ENCODE results near the gene CBX2. TPM values are rescaled to one million over a fixed set of nuclear protein-coding genes. Genes with fewer than 3 reads are reported as not detected.

Gene CBX2
- total RNA-seq, 2 donors from 2014 or later, result 2.8 to 3.3 TPM

DNA sequence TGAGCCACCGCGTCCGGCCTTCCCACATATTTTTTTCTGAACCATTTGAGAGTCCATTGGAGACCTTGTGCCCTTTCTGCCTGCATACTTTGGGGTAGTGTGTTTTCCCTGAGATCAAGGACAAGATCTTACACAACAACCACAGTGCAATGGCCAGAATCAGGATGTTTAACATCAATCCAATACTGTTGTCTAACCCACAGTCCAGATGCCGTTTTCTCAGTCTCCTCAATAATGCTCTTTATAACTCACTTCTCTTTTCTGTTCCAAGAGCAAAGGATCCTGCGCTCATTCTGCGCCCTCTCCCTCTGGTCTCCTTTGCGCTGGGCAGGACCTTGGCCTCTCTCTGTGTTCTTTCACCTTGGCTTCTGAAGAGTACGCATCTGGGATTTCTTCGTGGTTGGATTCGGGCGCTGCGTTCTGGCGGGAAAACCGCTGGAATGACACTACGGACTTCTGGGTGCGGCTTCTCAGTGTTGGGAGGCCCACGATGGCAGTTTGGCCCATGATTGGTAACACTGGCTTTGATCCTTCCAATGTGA lies 44.7 kb downstream of the CBX2 start:
- DNase-seq (ENCODE audit: low spot score in 2 of 2), result no peak
- ATAC-seq, result no peak
- no peaks in the 10 kb centered on the region for H3K36me3 Mint-ChIP-seq
- no peak overlapping the region for H3K27ac Mint-ChIP-seq
- H3K9me3 Mint-ChIP-seq, result no peaks in the 10 kb centered on the region

- DNase-seq (ENCODE audit: low spot score in 2 of 2), result no peak
- Mint-ChIP-seq H3K36me3 (no peaks in the 10 kb centered on the region), H3K27ac (no peak overlapping the region), H3K9me3 (no peaks in the 10 kb centered on the region)
- ATAC-seq, result no peak
Observed at GRCh38 chr17:79824234-79824633, 46.3 kb downstream of the CBX2 start.

- H3K27ac Mint-ChIP-seq, result no peak overlapping the region
- DNase-seq (ENCODE audit: low spot score in 2 of 2) (no peak), ATAC-seq (no peak)
- no peaks in the 10 kb centered on the region for H3K36me3 Mint-ChIP-seq
- H3K9me3 Mint-ChIP-seq, result no peaks in the 10 kb centered on the region
Observed at GRCh38 chr17:79824893-79825579, 47.1 kb downstream of the CBX2 start.

DNA sequence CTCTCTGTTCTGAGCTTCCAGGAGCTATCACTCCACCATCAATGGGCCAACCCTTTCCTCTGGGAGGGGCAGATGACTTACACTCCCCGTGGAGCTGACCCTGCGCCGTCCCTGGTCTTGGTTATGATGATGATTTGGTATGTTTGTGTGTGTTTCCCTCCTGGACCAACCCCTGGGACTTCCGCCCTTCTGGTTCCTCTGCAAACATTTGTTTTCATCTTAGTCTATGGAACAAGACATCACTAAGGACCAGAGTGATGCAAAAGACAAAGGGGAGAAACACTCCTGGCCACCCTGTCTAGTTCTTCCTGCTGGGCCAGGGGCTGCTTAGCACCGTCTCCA lies 47.6 kb downstream of the CBX2 start:
- Mint-ChIP-seq H3K36me3 (no peaks in the 10 kb centered on the region), H3K9me3 (no peaks in the 10 kb centered on the region), H3K27ac (no peak overlapping the region)
- DNase-seq (ENCODE audit: low spot score in 2 of 2) (no peak), ATAC-seq (no peak)

- no peak for DNase-seq (ENCODE audit: low spot score in 2 of 2)
- H3K27ac Mint-ChIP-seq, result peak overlapping the region in 1 of 2 donors; percentile 47
- H3K36me3 Mint-ChIP-seq, result no peaks in the 10 kb centered on the region
- no peaks in the 10 kb centered on the region for H3K9me3 Mint-ChIP-seq
- ATAC-seq, result no peak
Observed at GRCh38 chr17:79826204-79826680, 48.3 kb downstream of the CBX2 start.

- ATAC-seq, result no peak
- no peaks in the 10 kb centered on the region for H3K9me3 Mint-ChIP-seq
- DNase-seq (ENCODE audit: low spot score in 2 of 2), result no peak
- no peaks in the 10 kb centered on the region for H3K36me3 Mint-ChIP-seq
- no peak overlapping the region for H3K27ac Mint-ChIP-seq
Observed at GRCh38 chr17:79826841-79827578, 49.1 kb downstream of the CBX2 start.

- DNase-seq (ENCODE audit: low spot score in 2 of 2), result no peak
- Mint-ChIP-seq H3K9me3 (no peaks in the 10 kb centered on the region), H3K27ac (no peak overlapping the region), H3K36me3 (peaks cover 0 to 6% of the 10 kb centered on the region in 2 donors)
- ATAC-seq, result no peak
Observed at GRCh38 chr17:79829004-79829403, 51.1 kb downstream of the CBX2 start.

DNA sequence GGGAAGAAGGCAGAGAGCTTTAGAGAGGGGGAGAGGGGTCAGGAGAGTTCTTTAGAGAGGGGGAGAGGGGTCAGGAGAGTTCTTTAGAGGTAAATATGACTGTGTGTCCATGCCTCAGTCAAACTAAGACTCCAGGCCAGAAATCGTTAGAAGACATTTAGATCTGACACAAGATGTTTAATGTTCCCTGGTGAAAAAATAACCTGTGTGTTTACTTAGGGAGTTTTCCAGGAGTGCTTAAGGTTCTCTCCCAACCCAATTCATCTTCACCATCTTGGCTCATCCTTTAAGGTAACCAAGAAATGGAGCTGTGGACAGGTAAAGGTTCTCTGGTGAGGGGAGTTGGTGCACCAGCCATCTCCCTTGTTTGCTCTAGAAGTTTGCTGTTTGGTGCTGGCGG lies 51.5 kb downstream of the CBX2 start:
- DNase-seq (ENCODE audit: low spot score in 2 of 2) (no peak), ATAC-seq (no peak)
- Mint-ChIP-seq H3K36me3 (peaks cover 0 to 6% of the 10 kb centered on the region in 2 donors), H3K9me3 (no peaks in the 10 kb centered on the region), H3K27ac (no peak overlapping the region)

- H3K9me3 Mint-ChIP-seq, result no peaks in the 10 kb centered on the region
- DNase-seq (ENCODE audit: low spot score in 2 of 2) (no peak), ATAC-seq (no peak)
- H3K36me3 Mint-ChIP-seq, result peaks cover 0 to 12% of the 10 kb centered on the region in 2 donors
- H3K27ac Mint-ChIP-seq, result no peak overlapping the region
Observed at GRCh38 chr17:79830303-79830702, 52.4 kb downstream of the CBX2 start.

GRCh38 chr17:79830763-79831264 lies 52.9 kb downstream of the CBX2 start:
- Mint-ChIP-seq H3K27ac (no peak overlapping the region), H3K9me3 (no peaks in the 10 kb centered on the region), H3K36me3 (peaks cover 0 to 12% of the 10 kb centered on the region in 2 donors)
- ATAC-seq, result no peak
- no peak for DNase-seq (ENCODE audit: low spot score in 2 of 2)

DNA sequence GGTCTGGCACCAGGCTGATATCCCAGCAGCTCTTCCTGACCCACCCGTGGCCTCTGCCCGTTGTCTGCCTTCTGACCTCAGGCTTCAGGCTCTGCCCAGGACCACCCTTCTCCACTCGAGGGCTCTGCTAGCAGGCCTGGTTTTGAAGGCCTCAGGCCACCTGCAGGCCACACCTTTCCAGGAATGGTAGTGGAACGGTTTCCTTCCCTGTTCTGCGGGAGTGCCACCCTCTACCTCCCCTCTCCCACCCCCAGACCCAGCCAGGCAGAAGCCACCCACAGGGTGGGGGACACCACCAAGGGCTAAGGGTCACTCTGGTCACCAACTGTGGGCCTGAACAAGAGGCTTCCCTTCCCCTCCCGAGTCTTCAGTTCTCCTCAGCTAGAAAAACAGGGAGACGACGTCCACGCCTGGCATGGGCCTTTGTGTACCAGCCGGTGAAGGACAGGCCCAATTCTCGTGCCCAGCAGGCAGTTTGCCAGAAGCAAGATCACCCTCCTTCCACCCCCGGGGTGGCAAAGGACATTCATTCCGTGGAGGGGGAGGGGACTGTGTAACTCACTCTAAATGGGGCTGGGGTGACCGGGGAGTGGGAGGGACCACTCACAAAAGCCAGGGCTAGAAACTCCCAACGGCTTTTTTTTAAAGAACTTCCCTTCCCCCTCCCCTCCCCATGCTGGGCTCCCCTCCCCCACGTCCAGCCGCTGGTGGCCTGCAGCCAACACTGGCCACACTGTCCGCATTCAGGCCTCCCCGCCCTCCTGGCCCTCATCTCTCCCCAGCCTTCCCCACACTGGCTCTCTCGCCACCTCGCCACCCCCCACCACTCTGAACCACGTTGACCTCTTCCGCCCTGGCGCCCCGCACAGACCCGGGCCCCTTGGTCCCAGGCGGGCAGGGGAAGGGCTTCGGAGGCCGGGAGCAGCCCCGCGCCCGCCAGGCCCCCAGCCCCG lies 53.6 kb downstream of the CBX2 start:
- H3K27ac Mint-ChIP-seq, result peak overlapping the region in 1 of 2 donors; percentile 72
- DNase-seq (ENCODE audit: low spot score in 2 of 2) (no peak), ATAC-seq (no peak)
- H3K36me3 Mint-ChIP-seq, result peaks cover 0 to 12% of the 10 kb centered on the region in 2 donors
- H3K9me3 Mint-ChIP-seq, result no peaks in the 10 kb centered on the region

DNA sequence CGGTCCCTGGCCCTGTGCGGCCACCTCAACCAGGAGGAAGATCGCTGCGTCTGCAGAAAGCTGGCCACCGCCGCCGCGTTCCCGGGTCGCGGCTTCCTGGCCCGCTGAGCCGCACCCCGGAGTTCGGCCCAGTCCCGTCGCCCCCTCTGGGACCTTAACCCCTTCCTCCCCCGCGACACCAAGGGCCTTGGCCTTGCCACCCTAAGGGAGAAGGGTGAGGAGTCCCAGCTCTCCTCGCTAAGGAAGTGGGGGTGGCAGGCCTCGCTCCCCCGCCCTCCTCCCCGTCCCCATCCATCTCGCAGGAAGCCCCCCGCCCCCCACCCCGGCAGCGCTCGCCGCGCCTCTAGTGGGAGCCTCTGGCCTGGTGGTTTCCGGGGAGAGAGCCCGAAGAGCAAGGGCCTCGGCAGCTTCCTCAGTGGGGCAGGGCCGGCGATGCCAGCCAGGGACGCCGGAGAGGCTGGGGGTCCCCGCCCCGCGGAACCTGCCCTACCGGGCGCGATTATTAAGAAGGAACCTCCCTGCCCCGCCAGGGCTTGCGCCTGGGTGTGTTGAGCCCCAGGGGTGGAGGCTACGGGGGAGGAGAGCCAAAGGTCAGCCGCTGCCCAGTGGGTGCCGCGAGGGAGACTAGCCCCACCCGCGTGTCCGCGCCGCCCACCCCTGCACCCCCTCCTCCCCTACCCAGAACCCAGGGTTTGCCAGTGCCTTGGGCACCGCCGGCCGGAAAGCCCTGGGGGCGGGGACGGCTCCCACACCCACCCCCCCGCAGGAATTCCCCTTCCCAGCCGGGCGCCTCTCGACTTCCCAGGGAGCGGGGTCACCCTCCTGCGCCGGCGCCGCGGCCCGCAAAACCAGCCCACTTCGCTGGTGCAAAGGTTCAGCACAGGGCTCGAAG lies 54.5 kb downstream of the CBX2 start:
- ATAC-seq, result no peak
- Mint-ChIP-seq H3K36me3 (peaks cover 0 to 12% of the 10 kb centered on the region in 2 donors), H3K9me3 (no peaks in the 10 kb centered on the region), H3K27ac (peak overlapping the region in 1 of 2 donors; percentile 79)
- no peak for DNase-seq (ENCODE audit: low spot score in 2 of 2)

GRCh38 chr17:79833110-79833450 lies 55.1 kb downstream of the CBX2 start:
- H3K9me3 Mint-ChIP-seq, result no peaks in the 10 kb centered on the region
- DNase-seq (ENCODE audit: low spot score in 2 of 2) (no peak), ATAC-seq (no peak)
- H3K27ac Mint-ChIP-seq, result peak overlapping the region in 1 of 2 donors; percentile 79
- peaks cover 0 to 12% of the 10 kb centered on the region in 2 donors for H3K36me3 Mint-ChIP-seq

DNA sequence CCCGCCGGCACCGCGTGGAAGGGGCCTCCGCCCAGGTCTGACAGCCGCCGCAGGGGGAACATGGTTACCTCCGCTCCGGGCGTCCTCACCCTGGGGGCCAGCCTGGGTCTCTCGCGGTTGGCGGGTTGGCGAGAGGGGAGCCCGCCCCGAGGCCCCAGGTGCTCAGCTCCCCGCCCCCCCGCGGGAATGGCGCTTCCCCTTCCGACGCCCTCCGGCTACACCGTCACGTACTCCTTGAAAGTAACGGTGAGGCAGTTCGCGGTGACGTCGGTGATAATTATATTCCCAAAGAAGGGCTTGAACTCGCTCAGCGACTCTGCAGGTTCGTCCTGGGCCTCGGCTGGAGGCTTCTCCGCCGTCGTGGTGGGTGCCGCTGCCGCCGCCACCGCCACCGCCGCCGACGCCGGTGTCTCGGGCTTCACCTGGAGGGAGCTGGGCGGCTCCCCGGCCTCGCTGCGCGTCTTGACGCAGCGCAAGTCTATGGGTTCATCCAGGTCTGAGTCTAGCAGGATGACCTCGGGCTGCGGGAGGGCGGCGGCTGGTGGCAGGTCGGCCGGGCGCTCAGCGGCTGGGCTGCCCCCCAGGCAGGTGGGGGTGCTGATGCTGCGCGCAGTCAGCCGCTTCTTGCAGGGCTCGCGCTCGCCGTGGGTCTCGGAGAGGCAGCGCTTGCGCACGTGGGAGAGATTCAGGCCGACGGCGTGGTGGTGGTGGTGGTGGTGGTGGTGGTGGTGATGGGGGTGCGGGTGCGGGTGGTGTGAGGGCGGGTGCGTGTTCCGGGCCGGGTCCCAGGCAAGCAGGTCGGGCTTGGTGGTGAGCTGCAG lies 56.0 kb downstream of the CBX2 start:
- peaks cover 0 to 12% of the 10 kb centered on the region in 2 donors for H3K36me3 Mint-ChIP-seq
- ATAC-seq, result no peak
- DNase-seq (ENCODE audit: low spot score in 2 of 2), result no peak
- no peak overlapping the region for H3K27ac Mint-ChIP-seq
- H3K9me3 Mint-ChIP-seq, result no peaks in the 10 kb centered on the region

All from activated naive CD4-positive, alpha-beta T cell treated with anti-CD3 and anti-CD28 coated beads, Interleukin-2, amount 50 U/mL, for 72 hours (primary cell).